Stimulated activated CD8-positive, alpha-beta memory T cell treated with anti-CD3 and anti-CD28 coated beads, Interleukin-12 subunit alpha, Interleukin-12 subunit beta, amount 100 ng/mL, for 1 hour (primary cell): Measurements from ENCODE around the gene EAF1.
A peak's percentile ranks its signal among the peaks of the same experiment; 100 is the strongest.
"Not testable (repeated sequence)": the region's sequence is repeated elsewhere in the genome, so short reads cannot be mapped to it uniquely, and the experiment has no call there.

Source experiments
- DNase-seq: peaks from one replicate; pipeline ENCODE4 v3.0.0-alpha.2; 2020; ENCODE audit warnings: low read depth

EAF1 gene

DNA sequence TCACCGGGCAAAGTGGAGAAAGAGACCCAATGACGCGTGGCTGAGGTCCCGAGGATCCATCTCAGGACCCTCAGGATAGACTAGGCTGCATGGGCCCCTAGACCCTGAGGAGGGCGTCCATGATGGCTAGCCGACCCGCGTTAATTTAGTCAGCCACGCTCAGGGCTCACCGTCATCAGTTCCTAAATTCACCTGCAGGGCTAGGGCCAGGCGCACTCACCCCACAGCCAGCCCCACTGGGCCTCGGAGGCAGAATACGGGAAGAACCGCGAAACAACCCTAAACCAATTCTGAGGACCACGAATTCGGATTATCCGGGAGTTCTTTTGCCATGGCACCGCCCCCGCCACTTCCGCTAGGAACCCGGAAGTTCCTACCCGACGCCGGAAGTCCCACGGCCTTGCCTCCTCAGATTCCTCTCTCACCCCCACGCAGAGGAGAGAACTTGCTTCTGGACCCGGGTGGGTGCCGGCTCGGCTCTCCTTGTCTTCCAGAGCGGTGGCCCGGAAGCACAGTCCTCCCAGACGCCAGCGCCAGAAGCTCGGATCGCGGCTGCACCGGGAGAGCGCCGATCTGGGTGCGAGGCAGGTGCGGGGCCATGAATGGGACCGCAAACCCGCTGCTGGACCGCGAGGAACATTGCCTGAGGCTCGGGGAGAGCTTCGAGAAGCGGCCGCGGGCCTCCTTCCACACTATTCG, at the start of gene EAF1, which contains the start of gene METTL6:
Gene EAF1, plus strand, starts transcription at position 417 of the 699 bp plus-strand sequence. Its CDS starts 182 bp downstream, at position 599.
Gene METTL6, minus strand, starts transcription at position 363 of the 699 bp plus-strand sequence. CDS start 1,033 bp downstream, outside the sequence.
- DNase-seq = peak; percentile 78

DNA sequence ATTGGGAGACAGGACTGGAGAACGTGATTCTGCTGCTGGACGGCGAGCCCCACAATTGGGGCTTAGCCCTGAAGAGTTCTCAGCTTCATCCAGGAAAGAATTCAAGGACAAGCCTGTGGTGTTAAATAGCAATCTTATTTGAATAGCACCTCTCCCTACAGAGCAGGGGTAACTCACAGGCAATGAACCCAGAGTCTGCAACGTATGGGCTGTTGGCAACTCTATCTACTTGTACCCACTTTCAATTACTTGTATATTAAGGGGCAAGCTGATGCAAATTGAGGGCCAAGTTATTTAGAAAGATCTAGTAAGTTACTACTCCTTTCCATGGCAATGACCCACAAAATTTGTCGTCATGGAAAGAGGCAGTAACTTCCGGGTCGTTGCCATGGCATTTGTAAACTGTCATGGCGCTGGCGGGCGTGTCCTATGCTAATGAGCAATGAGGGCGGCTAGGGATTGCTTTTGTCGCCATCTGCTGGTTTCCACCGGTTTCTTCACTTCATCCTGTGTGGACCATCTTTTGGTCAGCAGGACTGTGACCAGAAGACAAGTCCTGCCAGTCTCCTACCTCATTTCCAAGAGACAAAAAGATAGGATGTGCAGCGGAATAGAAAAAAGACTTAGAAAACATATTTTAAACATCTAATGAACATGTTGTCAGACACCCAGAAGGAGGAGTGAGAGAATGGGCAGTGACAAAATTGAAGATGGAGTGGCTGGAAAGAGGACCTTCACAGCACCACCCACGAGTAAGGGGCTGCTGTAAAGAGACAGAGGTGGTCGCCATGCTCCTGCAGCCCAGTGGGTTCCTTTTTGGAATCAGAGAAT, 49.2 kb upstream of the EAF1 start:
- DNase-seq = peak; percentile 95

DNA sequence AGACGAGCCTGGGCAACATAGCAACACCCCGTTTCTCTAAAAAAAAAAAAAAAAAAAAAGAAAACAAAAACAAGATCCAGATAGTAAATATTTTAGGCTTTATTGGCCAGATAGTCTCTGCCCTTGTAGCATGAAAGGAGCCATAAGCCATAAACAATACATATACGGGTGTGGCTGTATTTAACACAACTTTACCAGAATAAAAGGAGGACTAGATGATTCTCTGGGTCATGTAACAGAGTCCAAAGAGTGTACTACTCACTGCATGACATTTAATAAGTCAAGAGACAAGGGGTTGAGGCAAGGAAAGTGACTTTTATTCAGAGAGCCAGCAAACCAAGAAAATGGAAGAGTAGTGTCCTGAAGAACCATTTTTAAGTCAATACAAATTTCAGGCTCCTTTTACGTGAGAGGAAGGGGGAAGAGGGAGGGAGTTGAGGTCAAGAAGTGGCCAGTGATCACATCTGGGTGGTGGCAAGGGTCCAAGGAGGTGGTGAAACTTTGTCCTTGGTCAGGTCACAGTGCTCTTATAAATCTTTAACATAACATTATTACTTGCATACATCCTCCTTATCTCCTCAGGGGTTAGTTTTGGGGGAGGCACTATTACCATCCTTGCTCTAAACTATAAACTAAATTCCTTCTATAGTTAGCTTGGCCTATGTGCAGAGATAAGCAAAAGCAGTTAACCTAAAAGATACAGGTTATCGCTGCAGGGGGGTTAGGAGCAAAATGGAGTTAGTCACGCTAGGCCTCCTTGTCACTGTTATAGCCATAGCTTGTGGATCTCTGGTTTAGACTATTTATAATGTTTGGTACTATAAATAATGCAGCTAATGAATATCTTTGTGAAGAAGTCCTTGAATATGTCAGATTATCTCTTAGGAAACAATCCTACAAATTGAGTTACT, 46.2 kb upstream of the EAF1 start:
- DNase-seq = no peak

DNA sequence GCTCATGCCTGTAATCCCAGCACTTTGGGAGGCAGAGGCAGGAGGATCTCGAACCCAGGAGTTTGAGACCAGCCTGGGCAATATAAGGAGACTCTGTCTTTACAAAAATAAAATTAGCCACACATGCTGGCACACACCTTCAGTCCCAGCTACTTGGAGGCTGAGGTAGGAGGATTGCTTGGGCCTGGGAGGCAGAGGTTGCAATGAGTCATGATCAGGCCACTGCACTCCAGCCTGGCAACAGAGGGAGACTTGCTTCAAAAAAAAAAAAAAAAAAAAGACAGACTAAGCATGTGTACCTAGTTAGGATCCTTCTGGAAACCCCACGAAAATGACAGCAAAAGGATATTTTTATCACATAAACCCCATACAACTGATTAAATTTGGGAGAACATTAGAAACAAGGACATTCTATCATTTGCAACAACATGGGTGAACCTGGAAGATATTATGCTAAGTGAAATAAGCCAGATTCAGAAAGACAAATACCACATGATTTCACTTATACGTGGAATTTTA, 44.9 kb upstream of the EAF1 start:
- DNase-seq = no peak

DNA sequence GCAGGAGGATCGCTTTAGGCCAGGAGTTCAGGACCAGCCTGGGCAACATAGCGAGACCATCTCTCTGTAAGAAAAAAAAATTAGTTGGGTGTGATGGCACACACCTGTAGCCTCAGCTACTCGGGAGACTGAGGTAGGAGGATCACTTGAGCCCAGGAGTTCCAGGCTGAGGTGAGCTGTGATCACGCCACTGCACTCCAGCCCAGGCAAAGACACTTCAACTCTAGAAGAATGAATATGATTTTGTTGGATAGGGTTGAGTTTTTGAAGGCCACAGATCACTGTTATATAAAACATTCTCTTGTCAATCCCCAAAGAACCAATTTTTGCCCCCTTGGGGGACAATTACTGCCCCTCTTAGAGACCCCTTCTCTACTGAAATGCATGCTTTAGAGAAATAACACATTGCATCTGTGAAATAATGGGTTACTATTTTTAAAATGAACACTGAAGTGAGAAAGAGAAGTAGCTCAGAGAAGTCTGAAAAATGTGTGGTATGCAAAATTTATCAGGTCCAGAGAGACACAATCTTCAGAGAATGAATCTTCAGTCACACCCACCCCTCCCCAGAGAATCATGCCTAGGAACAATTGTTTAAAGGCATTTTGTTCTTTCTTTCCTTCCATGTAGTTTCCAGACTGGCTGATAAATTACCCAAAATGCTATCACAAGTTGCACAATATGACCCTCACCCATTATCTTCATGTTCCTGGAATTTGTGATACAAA, 42.7 kb upstream of the EAF1 start:
- DNase-seq = no peak

DNA sequence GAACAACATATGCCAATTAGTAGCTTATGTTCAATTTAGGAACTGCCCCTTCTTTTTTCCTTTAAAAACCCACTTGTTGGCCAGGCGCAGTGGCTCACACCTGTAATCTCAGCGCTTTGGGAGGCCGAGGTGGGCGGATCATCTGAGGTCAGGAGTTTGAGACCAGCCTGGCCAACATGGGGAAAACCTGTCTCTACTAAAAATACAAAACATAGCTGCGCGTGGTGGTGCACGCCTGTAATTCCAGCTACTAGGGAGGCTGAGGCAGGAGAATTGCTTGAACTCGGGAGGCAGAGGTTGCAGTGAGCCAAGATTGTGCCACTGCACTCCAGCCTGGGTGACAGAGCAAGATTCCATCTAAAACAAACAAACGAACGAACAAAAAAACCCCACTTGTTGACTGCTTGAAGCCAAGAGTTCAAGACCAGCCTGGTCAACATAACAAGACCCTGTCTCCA, 42.1 kb upstream of the EAF1 start:
- DNase-seq = not testable (repeated sequence)

DNA sequence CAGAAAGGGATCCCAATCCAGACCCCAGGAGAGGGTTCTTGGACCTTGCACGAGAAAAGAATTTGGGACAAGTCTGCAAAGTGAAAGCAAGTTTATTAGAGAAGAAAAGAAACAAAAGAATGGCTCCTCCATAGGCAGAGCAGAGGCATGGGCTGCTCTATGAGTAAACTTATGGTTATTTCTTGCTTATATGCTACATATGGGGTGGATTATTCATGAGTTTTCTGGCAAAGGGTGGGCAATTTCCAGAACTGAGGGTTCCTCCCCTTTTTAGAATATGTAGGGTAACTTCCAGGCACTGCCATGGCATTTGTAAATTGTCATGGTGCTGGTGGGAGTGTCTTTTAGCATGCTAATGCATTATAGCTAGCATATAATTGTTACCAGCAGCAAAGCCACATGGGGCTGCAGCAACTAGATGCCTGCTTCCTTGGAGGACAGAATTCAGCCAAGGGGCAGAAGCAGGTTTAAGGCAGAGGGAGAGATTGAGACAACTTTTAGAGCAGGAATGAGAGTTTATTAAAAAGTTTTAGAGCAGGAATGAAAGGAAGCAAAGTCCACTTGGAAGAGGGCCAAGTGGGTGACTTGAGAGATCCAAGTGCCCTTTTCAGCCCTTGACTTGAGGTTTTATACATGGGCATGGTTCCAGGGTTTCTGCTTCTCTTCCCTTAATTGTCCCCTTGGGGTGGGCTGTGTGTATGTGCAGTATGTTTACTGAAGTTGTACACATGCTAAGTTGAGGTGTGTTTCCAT, 41.3 kb upstream of the EAF1 start:
- DNase-seq = no peak

DNA sequence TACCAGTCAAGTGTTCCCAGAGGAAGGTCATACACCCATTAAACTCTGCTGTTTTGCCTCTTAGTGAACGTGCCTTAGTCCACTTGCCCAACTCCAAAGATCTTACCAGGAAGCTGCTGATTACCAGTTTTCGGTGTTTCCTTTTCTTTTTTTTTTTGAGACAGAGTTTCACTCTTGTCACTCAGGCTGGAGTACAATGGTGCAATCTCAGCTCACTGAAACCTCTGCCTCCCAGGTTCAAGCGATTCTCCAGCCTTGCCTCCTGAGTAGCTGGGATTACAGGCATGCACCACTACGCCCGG, 40.8 kb upstream of the EAF1 start:
- not testable (repeated sequence) for DNase-seq

DNA sequence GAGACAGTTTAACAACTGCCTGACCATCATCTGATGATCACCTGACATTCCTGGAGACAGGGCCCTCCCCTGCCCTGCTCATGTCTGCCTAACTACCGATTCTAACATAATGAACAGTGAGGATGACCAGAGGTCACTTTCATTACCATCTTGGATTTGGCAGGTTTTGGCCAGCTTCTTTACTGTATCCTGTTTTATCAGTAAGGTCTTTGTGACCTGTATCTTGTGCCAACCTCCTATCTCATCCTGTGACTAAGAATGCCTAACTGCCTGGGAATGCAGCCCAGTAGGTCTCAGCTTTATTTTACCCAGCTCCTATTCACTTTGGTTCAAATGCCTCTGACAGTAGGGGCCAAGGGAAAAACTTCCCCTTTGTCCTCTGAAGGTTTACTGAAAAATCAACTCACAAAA, 40.2 kb upstream of the EAF1 start:
- DNase-seq = no peak

DNA sequence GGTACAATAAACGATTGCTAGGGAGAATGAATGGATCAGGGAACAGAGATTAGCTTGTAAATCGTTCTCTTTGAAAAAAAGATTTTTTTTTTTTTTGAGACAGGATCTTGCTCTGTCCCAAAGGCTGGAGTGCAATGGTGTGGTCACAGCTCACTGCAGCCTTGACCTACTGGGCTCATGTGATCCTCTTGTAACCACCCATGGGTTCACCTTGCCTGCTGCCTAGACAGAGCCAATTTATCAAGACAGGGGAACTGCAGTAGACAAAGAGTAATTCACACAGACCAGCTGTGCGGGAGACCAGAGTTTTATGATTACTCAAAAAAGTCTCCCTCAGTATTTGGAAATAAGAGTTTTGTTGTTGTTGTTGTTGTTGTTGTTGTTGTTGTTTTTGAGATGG, 39.7 kb upstream of the EAF1 start:
- DNase-seq = no peak

DNA sequence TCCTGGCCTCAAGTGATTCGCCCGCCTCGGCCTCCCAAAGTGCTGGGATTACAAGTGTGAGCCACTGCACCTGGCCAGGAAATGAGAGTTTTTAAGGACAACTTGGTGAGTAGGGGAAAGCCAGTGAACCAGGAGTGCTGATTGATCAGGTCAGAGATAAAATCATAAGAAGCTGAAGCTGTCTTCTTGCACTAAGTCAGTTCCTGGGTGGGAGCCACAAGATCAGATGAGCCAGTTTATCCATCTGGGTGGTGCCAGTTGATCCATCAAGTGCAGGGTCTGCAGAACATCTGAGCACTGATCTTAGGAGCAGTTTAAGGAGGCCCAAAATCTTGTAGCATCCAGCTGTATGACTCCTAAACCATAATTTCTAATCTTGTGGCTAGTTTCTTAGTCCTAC, 39.1 kb upstream of the EAF1 start:
- DNase-seq = not testable (repeated sequence)

DNA sequence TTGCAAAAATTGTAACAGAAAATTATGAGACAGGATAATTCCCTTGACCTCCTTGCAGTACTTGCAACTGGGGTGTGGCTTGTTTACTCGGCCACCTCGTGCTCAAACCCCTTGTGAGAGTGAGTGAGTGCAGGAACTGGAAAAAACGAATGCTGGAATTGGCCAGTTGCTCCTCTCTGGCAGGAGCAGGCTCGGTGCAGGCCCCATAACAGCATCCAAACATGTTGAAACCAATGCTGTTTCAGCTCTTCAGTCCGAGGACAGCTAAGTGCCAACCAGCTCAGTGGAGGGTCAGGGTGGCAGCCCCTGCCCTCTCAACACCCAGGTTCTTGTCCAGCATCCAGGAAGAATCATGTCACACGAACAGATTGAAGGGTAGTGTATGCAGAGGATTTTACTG, 36.9 kb upstream of the EAF1 start:
- no peak for DNase-seq

DNA sequence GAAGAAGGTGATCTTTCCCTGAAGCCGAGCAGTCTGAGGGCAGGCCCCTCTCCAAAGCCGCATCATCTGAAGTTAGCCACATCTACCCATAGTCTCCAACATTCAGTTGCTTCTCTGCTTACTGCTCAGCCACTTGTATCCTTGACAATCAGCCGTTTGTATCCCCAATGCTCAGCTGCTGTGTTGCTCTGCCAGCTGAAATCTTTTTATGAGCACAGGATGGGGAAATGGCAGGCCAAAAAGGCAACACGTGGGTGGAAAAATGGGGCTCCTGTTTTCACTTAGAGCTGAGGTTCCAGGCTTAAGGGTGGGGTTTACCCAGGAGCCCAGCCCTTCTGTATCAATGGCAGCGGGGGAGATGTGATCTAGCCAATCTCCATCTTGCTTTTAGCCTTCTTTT, 36.4 kb upstream of the EAF1 start:
- no peak for DNase-seq

DNA sequence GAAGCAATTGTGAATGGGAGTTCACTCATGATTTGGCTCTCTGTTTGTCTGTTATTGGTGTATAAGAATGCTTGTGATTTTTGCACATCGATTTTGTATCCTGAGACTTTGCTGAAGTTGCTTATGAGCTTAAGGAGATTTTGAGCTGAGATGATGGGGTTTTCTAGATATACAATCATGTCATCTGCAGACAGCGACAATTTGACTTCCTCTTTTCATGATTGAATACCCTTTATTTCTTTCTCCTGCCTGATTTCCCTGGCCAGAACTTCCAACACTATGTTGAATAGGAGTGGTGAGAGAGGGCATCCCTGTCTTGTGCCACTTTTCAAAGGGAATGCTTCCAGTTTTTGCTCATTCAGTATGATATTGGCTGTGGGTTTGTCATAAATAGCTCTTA, 34.1 kb upstream of the EAF1 start:
- not testable (repeated sequence) for DNase-seq

DNA sequence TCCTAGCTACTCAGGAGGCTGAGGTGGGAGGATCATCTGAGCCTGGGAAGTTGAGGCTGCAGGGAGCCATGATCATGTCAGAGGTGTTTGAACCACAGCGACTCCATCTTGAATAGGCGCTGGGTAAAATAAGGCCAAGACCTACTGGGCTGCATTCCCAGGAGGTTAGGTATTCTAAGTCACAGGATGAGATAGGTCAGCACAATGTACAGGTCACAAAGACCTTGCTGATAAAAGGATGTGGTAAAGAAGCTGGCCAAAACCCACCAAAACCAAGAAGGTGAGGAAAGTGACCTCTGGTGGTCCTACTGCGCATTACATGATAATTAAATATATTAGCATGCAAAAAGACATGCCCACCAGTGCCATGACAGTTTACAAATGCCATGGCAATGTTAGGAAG, 28.7 kb upstream of the EAF1 start:
- DNase-seq = not testable (repeated sequence)

DNA sequence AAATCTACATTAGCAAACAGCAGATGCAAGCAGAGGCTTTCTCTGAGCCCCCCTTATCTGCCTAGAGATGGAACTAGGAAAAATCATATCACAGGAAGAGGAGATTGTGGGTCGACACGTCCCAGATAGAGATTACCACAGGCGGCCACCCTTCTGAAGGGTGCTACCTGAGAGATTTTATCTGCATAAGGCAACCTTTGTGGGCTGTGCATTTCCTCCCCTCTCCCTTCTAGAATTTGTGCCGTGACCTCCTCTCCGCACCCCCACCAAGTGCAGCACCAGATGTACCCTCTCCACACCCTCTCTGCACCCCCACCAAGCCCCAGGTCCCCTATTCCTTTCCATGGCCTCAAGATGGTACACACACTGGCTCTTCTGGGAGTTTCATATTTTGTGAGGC, 27.4 kb upstream of the EAF1 start:
- DNase-seq = no peak

DNA sequence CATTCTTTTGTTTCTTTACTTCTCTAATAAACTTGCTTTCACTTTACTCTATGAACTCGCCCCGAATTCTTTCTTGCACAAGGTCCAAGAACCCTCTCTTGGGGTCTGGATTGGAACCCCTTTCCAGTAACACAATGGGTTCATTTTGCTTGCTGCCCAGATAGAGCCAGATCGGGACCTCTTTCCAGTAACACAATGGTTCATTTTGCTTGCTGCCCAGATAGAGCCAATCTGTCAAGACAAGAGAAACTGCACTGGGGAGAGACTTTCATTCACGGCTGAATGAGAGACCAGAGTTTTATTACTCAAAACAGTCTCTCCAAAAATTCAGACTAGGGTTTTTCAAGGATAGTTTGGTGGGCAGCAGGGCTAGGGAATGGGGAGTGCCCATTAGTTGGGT, 25.5 kb upstream of the EAF1 start:
- DNase-seq = no peak

DNA sequence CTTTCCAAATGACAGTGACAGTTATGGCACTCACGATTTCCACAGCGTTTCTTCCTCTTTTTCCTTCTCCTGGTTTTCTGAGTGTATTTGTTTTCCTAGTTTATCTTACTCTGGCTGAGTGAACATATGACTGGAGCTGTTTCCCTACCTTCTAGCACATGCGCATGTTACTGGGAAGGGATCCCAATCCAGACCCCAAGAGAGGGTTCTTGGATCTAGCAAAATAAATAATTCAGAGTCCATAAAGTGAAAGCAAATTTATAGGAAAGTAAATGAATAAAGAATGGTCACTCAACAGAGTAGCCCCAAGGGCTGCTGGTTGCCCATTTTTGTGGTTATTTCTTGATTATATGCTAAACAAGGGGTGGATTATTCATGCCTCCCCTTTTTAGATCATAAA, 23.9 kb upstream of the EAF1 start:
- DNase-seq = no peak

DNA sequence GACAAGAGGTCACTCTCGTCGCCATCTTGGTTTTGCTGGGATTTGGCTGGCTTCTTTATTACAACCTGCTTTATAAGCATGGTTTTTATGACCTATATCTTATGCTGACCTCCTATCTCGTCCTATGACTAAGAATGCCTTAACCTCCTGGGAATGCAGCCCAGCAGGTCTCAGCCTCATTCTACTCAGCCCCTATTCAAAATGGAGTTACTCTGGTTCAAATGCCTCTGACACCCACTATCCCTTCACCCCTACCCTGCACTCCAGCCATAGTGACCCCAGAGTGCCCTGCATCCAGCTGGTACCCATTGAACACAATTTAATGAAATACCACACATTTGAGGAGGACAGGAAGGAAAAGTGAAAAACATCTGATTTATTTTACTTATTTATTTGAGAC, 23.4 kb upstream of the EAF1 start:
- no peak for DNase-seq

DNA sequence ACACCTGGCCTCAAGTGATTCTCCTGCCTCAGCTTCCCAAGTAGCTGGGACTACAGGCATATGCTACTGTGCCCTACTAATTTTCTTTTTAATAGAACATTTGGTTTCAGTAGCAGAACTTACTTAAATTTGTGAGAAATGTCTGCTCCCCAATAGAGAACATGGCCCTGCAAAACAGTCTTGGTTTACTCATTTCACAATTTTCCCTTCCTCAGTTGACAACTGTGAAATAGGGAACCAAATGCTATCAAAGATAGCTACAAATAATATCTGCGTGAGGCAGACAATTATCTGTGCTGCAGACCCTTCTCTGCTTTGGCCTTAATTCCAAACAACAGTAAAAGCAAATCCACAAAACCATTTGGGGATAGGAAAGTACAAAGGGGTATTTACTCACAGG, 22.6 kb upstream of the EAF1 start:
- DNase-seq = no peak
